Stimulated activated CD4-positive, alpha-beta T cell treated with anti-CD3 and anti-CD28 coated beads, Interleukin-4, amount 100 ng/mL, for 48 hours (primary cell): ENCODE measurements around the gene RNF225.
"Not testable (repeated sequence)": the region's sequence is repeated elsewhere in the genome, so short reads cannot be mapped to it uniquely, and the experiment has no call there.

ENCODE experiments used
- DNase-seq, 2 donors: peaks; one replicate each; pipeline ENCODE4 v3.0.0-alpha.2; 2020; ENCODE audit warnings: low read depth in 2 of 2

RNF225 gene

GRCh38 chr19:58409010-58409790 is 13.7 kb downstream of the RNF225 start:
- no peak for DNase-seq

GRCh38 chr19:58416604-58417003 is 21.1 kb downstream of the RNF225 start:
- DNase-seq = no peak

- DNase-seq = no peak
Observed at GRCh38 chr19:58417071-58417470, 21.6 kb downstream of the RNF225 start.

GRCh38 chr19:58428617-58429016 is 33.2 kb downstream of the RNF225 start:
- DNase-seq = no peak

DNA sequence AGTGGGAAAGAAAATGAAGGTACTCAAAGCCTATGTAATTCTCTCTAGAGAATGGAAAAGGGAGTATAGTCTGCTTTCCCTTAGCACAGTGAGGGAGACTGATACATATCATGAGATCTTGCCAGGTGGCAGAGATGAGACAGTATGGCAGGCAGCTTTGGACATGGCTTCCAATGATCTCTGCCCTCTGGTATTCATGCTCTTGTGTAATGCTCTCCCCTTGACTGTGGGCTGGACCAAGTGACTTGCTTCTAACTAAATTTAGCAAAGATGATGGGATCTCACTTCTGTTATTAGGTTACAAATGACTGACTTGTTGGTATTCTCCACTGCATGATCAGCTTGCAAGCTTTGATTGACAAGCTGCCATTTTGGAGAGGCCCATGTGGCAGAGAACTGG is 34.3 kb downstream of the RNF225 start:
- no peak for DNase-seq

GRCh38 chr19:58434217-58434616 is 38.8 kb downstream of the RNF225 start:
- no peak for DNase-seq

- DNase-seq = peak; percentile 79 to 91
Observed at GRCh38 chr19:58439576-58440554, 44.4 kb downstream of the RNF225 start, which contains the start of gene ZNF132. Gene ZNF132, minus strand, starts transcription at chr19:58440153. Its CDS starts 332 bp downstream, at chr19:58439821.

DNA sequence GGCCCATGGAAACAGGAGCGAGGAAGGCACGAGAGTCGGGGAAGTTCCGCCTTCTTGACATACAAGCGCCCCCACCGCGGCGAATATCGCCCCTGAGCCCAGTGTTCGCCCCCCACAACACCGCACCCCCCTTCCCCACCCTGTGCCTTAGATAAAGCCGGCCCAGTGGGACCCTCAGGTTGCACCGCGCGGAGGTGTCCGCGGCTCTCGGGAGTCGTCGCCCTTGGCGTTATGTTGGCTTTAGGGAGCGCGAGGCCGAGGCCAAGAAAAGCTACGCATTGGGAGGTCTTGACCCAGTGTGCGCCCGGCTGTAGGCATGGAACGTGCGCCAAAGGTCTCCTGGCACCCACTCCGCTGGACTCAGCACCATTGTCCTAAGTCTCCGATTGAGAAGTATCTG is 45.1 kb downstream of the RNF225 start:
- no peak for DNase-seq

DNA sequence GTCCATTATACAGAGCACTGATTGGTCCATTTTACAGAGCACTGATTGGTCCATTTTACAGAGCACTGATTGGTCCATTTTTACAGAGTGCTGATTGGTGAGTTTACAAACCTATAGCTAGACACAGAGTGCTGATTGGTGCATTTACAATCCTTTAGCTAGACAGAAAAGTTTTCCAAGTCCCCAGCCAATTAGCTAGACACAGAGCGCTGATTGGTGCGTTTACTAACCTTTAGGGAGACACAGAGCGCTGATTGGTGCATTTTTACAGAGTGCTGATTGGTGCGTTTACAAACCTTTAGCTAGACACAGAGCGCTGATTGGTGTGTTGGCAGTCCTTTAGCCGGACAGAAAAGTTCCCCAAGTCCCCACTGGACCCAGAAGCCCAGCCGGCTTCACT is 47.5 kb downstream of the RNF225 start:
- not testable (repeated sequence) for DNase-seq
